ENCODE measurements around the gene DMRTC2.

The DMRTC2 gene

GRCh38 chr19:41861846-41862245 is 17.0 kb downstream of the DMRTC2 start:
- TF ChIP-seq, protein P1, sequence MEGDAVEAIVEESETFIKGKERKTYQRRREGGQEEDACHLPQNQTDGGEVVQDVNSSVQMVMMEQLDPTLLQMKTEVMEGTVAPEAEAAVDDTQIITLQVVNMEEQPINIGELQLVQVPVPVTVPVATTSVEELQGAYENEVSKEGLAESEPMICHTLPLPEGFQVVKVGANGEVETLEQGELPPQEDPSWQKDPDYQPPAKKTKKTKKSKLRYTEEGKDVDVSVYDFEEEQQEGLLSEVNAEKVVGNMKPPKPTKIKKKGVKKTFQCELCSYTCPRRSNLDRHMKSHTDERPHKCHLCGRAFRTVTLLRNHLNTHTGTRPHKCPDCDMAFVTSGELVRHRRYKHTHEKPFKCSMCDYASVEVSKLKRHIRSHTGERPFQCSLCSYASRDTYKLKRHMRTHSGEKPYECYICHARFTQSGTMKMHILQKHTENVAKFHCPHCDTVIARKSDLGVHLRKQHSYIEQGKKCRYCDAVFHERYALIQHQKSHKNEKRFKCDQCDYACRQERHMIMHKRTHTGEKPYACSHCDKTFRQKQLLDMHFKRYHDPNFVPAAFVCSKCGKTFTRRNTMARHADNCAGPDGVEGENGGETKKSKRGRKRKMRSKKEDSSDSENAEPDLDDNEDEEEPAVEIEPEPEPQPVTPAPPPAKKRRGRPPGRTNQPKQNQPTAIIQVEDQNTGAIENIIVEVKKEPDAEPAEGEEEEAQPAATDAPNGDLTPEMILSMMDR (conservative IDR thresholded peaks at IDR 0.05; ENCODE audit: low read depth, low read length), result no peak
- H2AFZ ChIP-seq (ENCODE audit: low read depth), result no peak overlapping the region
- no peak overlapping the region for H3K4me3 ChIP-seq (IDR thresholded peaks at IDR 0.05; ENCODE audit: insufficient read depth, low read depth, low read length)
- no peaks in the 10 kb centered on the region; the same call in 1 of the 2 replicates for H3K27me3 ChIP-seq (ENCODE audit: insufficient read depth, low read depth)
- H4K20me1 ChIP-seq (ENCODE audit: insufficient read depth), result peaks cover 23% of the 10 kb centered on the region
- peak overlapping the region; percentile 99; the same call in 1 of the 2 replicates for H3K9ac ChIP-seq
- H3K4me2 ChIP-seq, result peak overlapping the region; percentile 97
- no peak overlapping the region; the same call in 1 of the 2 replicates for H3K27ac ChIP-seq
- peaks cover 66% of the 10 kb centered on the region for H3K79me2 ChIP-seq (ENCODE audit: insufficient read depth, low read depth)
- H3K36me3 ChIP-seq (ENCODE audit: insufficient read depth), result peaks cover 40% of the 10 kb centered on the region; the same call in 1 of the 2 replicates
- H3K4me1 ChIP-seq (ENCODE audit: low read depth, poor library complexity, severe bottlenecking), result peaks cover 64% of the 10 kb centered on the region

GRCh38 chr19:41862445-41862986 is 17.7 kb downstream of the DMRTC2 start:
- H4K20me1 ChIP-seq (ENCODE audit: insufficient read depth), result peaks cover 23% of the 10 kb centered on the region
- no peak overlapping the region for H3K4me3 ChIP-seq (IDR thresholded peaks at IDR 0.05; ENCODE audit: insufficient read depth, low read depth, low read length)
- H3K4me1 ChIP-seq (ENCODE audit: low read depth, poor library complexity, severe bottlenecking), result peaks cover 71% of the 10 kb centered on the region
- peaks cover 40% of the 10 kb centered on the region; the same call in 1 of the 2 replicates for H3K36me3 ChIP-seq (ENCODE audit: insufficient read depth)
- H3K4me2 ChIP-seq, result peak overlapping the region; percentile 97; the same call in 1 of the 2 replicates
- TF ChIP-seq, protein P1 (conservative IDR thresholded peaks at IDR 0.05; ENCODE audit: low read depth, low read length), result no peak
- no peaks in the 10 kb centered on the region; the same call in 1 of the 2 replicates for H3K27me3 ChIP-seq (ENCODE audit: insufficient read depth, low read depth)
- H3K79me2 ChIP-seq (ENCODE audit: insufficient read depth, low read depth), result peaks cover 72% of the 10 kb centered on the region
- no peak overlapping the region for H3K27ac ChIP-seq
- no peak overlapping the region; the same call in 1 of the 2 replicates for H3K9ac ChIP-seq
- H2AFZ ChIP-seq (ENCODE audit: low read depth), result no peak overlapping the region

DNA sequence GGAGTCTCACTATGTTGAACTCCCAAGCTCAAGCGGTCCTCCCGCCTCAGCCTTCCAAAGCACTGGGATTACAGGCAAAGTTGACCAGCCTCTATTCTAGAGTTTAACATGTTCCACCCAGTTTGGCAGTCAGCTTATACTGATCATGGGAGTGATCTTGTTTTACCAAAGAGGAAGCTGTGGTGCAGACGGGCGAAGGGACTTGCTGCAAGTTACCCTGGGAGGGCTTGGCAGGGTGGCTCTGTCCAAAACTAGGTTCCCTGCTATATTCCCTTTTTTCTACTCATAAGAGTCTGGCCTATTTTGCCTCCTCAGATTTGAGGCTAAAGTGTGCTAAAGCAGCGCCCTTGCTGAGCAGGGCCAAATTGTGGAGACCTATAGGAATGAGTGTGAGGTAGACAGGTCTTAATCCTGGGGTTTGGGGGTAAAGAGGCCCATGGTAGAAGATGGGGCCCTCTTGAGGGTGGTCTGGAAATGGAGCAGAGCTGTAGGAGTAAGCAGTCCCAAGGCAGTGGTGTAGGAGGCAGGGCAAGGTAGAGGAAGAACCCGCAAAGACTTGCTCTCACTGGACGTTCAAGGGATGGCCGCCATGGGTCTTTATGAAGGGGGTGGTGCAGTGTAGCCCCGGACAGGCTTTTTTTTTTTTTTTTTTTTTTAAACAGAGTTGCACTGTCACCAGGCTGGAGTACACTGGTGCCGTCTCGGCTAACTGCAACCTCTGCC is 18.5 kb downstream of the DMRTC2 start:
- Histone ChIP-seq H3K4me3 (IDR thresholded peaks at IDR 0.05; ENCODE audit: insufficient read depth, low read depth, low read length) (no peak overlapping the region), H3K4me1 (ENCODE audit: low read depth, poor library complexity, severe bottlenecking) (peaks cover 80% of the 10 kb centered on the region), H3K27me3 (ENCODE audit: insufficient read depth, low read depth) (no peaks in the 10 kb centered on the region; the same call in 1 of the 2 replicates), H3K9ac (no peak overlapping the region), H3K36me3 (ENCODE audit: insufficient read depth) (peaks cover 40% of the 10 kb centered on the region; the same call in 1 of the 2 replicates), H3K79me2 (ENCODE audit: insufficient read depth, low read depth) (peaks cover 81% of the 10 kb centered on the region), H4K20me1 (ENCODE audit: insufficient read depth) (peaks cover 30% of the 10 kb centered on the region), H2AFZ (ENCODE audit: low read depth) (no peak overlapping the region), H3K27ac (no peak overlapping the region), H3K4me2 (peak overlapping the region; percentile 97; the same call in 1 of the 2 replicates)
- TF ChIP-seq, protein P1 (conservative IDR thresholded peaks at IDR 0.05; ENCODE audit: low read depth, low read length), result no peak

GRCh38 chr19:41864374-41864773 is 19.5 kb downstream of the DMRTC2 start:
- H3K79me2 ChIP-seq (ENCODE audit: insufficient read depth, low read depth), result peaks cover 83% of the 10 kb centered on the region
- TF ChIP-seq, protein P1 (conservative IDR thresholded peaks at IDR 0.05; ENCODE audit: low read depth, low read length), result no peak
- H2AFZ ChIP-seq (ENCODE audit: low read depth), result no peak overlapping the region
- no peaks in the 10 kb centered on the region; the same call in 1 of the 2 replicates for H3K27me3 ChIP-seq (ENCODE audit: insufficient read depth, low read depth)
- H3K27ac ChIP-seq, result peak overlapping the region; percentile 14; the same call in 1 of the 2 replicates
- no peak overlapping the region for H3K4me3 ChIP-seq (IDR thresholded peaks at IDR 0.05; ENCODE audit: insufficient read depth, low read depth, low read length)
- H3K9ac ChIP-seq, result no peak overlapping the region
- H3K36me3 ChIP-seq (ENCODE audit: insufficient read depth), result peaks cover 45% of the 10 kb centered on the region; the same call in 1 of the 2 replicates
- H4K20me1 ChIP-seq (ENCODE audit: insufficient read depth), result peaks cover 36% of the 10 kb centered on the region
- H3K4me2 ChIP-seq, result peak overlapping the region; percentile 34; the same call in 1 of the 2 replicates
- peaks cover 83% of the 10 kb centered on the region for H3K4me1 ChIP-seq (ENCODE audit: low read depth, poor library complexity, severe bottlenecking)

Data from KMS-11 (cell line).